HG03039 (cell line): ENCODE data around the gene APOC3.
"Not testable (repeated sequence)": the region's sequence is repeated elsewhere in the genome, so short reads cannot be mapped to it uniquely, and the experiment has no call there.

Source experiments
- ATAC-seq: cut with Tn5 transposase; IDR thresholded peaks from one replicate; pipeline ENCODE4 v1.9.1; 2021; ENCODE audit warnings: mild to moderate bottlenecking, moderate library complexity; ENCODE audit not compliant: unreplicated experiment

Gene APOC3

GRCh38 chr11:116801662-116802061 lies 28.0 kb upstream of the APOC3 start:
- ATAC-seq, result not testable (repeated sequence)

- no peak for ATAC-seq
Measured at GRCh38 chr11:116804001-116804400, 25.7 kb upstream of the APOC3 start.

- ATAC-seq, result no peak
Measured at GRCh38 chr11:116807601-116808261, 22.0 kb upstream of the APOC3 start.

GRCh38 chr11:116808262-116809175 lies 21.2 kb upstream of the APOC3 start:
- no peak for ATAC-seq

- no peak for ATAC-seq
Measured at GRCh38 chr11:116811194-116811593, 18.5 kb upstream of the APOC3 start.

GRCh38 chr11:116812109-116812508 lies 17.6 kb upstream of the APOC3 start:
- no peak for ATAC-seq

- ATAC-seq, result no peak
Measured at GRCh38 chr11:116813170-116813569, 16.5 kb upstream of the APOC3 start.

- no peak for ATAC-seq
Measured at GRCh38 chr11:116813781-116814471, 15.8 kb upstream of the APOC3 start.

- no peak for ATAC-seq
Measured at GRCh38 chr11:116814502-116814901, 15.2 kb upstream of the APOC3 start.

- ATAC-seq, result no peak
Measured at GRCh38 chr11:116819049-116819448, 10.7 kb upstream of the APOC3 start.

- ATAC-seq, result no peak
Measured at GRCh38 chr11:116821050-116821918, 8.4 kb upstream of the APOC3 start.

- no peak for ATAC-seq
Measured at GRCh38 chr11:116822575-116822974, 7.1 kb upstream of the APOC3 start.

GRCh38 chr11:116823031-116823843 lies 6.5 kb upstream of the APOC3 start, which contains the start of gene APOA4:
APOA4 (minus strand) TSS chr11:116823304; CDS start chr11:116823191, 113 bp downstream.
- no peak for ATAC-seq

GRCh38 chr11:116825434-116825833 lies 4.3 kb upstream of the APOC3 start:
- no peak for ATAC-seq

GRCh38 chr11:116825854-116826750 lies 3.6 kb upstream of the APOC3 start:
- no peak for ATAC-seq

GRCh38 chr11:116826751-116827431 lies 2.8 kb upstream of the APOC3 start:
- ATAC-seq, result no peak

- ATAC-seq, result no peak
Measured at GRCh38 chr11:116827461-116827860, 2.2 kb upstream of the APOC3 start.
